ENCODE measurements around the gene SMURF1.

Gene SMURF1

GRCh38 chr7:98978672-98979071, 165.2 kb downstream of the SMURF1 start:
- no peak for TF ChIP-seq CTCF (IDR thresholded peaks at IDR 0.05; ENCODE audit: insufficient read depth, low read length, poor library complexity, severe bottlenecking)
- no peak for DNase-seq (ENCODE audit: extremely low read depth, insufficient read length)
- Histone ChIP-seq H3K27me3 (replicated peaks; ENCODE audit: control insufficient read depth, insufficient read depth, low read length) (no peaks in the 10 kb centered on the region), H3K4me3 (replicated peaks; ENCODE audit: low read depth, low read length) (no peak overlapping the region), H3K36me3 (ENCODE audit: control insufficient read depth, insufficient read depth, low read length) (peaks cover 50% of the 10 kb centered on the region)

Data from GM06990 (cell line).